IMR-90 (cell line): Measurements from ENCODE around the gene THADA. TPM values are rescaled to one million over a fixed set of nuclear protein-coding genes. Genes with fewer than 3 reads are reported as not detected.
A peak's percentile ranks its signal among the peaks of the same experiment; 100 is the strongest.

ENCODE experiments used
- ATAC-seq: fragments of 200-7000 bp; cut with Tn5 transposase; 2 replicates; pipeline ENCODE4 v1.9.1; 2020; ENCODE audit warnings: low read depth, mild to moderate bottlenecking, moderate library complexity
- BruUV-seq: library from RNA; stranded (reverse); fragments of 400-500 nt; replicated peaks from 2 replicates; lab custom pipeline; 2021; lab: Mats Ljungman, UMichigan
- CTCF ChIA-PET: fragments of 300-600 bp; formaldehyde crosslinking; extraction: SDS; loops from one replicate; lab custom pipeline; 2021; ENCODE audit warnings: antibody characterized with exemption; lab: Yijun Ruan, JAX
- POLR2A ChIA-PET: fragments of 300-600 bp; sonication (Branson Sonifier 250); formaldehyde crosslinking; loops from one replicate; lab custom pipeline; 2022; ENCODE audit warnings: antibody characterized with exemption; ENCODE audit not compliant: unreplicated experiment; lab: Charles Lee
- DNase-seq: peaks from one replicate; pipeline ENCODE4 v3.0.0; 2013
- H2AFZ ChIP-seq: replicated peaks from 2 replicates; pipeline ENCODE3; 2013; ENCODE audit warnings: low read length, mild to moderate bottlenecking; ENCODE audit not compliant: poor library complexity
- H2AK5ac ChIP-seq: 2 replicates; pipeline ENCODE4 v1.6.1; 2013; ENCODE audit warnings: low read depth, low read length, inconsistent platforms
- H2AK9ac ChIP-seq: replicated peaks from 2 replicates; pipeline ENCODE3; 2013; ENCODE audit warnings: mild to moderate bottlenecking, low read depth, low read length, moderate library complexity; ENCODE audit not compliant: poor library complexity
- H2BK120ac ChIP-seq: 2 replicates; pipeline ENCODE4 v1.6.1; 2013; ENCODE audit warnings: low read depth, low read length, inconsistent platforms
- H2BK15ac ChIP-seq: 3 replicates; pipeline ENCODE4 v1.6.1; 2013; ENCODE audit warnings: low read depth, low read length, inconsistent platforms
- H2BK20ac ChIP-seq: 2 replicates; pipeline ENCODE4 v1.6.1; 2013; ENCODE audit warnings: low read depth, mild to moderate bottlenecking, inconsistent platforms, low read length, moderate library complexity
- H2BK5ac ChIP-seq: 2 replicates; pipeline ENCODE4 v1.6.1; 2013; ENCODE audit warnings: mild to moderate bottlenecking, low read depth, low read length, inconsistent platforms; ENCODE audit not compliant: poor library complexity, severe bottlenecking
- H3K14ac ChIP-seq: replicated peaks from 2 replicates; pipeline ENCODE4 v1.6.1; 2013; ENCODE audit warnings: low read depth, low read length, inconsistent platforms
- H3K18ac ChIP-seq: 2 replicates; pipeline ENCODE4 v1.6.1; 2013; ENCODE audit warnings: low read depth, low read length, control low read depth
- H3K23ac ChIP-seq: 2 replicates; pipeline ENCODE4 v1.6.1; 2013; ENCODE audit warnings: low read depth, low read length, inconsistent platforms
- H3K27ac ChIP-seq: 2 replicates; pipeline ENCODE4 v1.5.1; 2013; ENCODE audit warnings: mild to moderate bottlenecking, control low read depth, low read length; ENCODE audit not compliant: insufficient read depth
- H3K27me3 ChIP-seq: 2 replicates; pipeline ENCODE4 v1.6.1; 2013; ENCODE audit warnings: low read length; ENCODE audit not compliant: control insufficient read depth, insufficient read depth
- H3K36me3 ChIP-seq: 2 replicates; pipeline ENCODE4 v1.6.1; 2013; ENCODE audit warnings: low read length, mixed read lengths; ENCODE audit not compliant: control insufficient read depth, insufficient read depth
- H3K4ac ChIP-seq: 2 replicates; pipeline ENCODE4 v1.6.1; 2013; ENCODE audit warnings: low read depth, low read length, inconsistent platforms
- H3K4me1 ChIP-seq: 2 replicates; pipeline ENCODE4 v1.6.1; 2013; ENCODE audit warnings: low read length, mixed read lengths; ENCODE audit not compliant: control insufficient read depth, insufficient read depth
- H3K4me2 ChIP-seq: 2 replicates; pipeline ENCODE4 v1.6.1; 2013; ENCODE audit warnings: low read depth, mild to moderate bottlenecking, control low read depth, low read length, moderate library complexity
- H3K4me3 ChIP-seq: 2 replicates; pipeline ENCODE4 v1.5.1; 2013; ENCODE audit warnings: low read depth, mild to moderate bottlenecking, control low read depth, low read length, moderate library complexity; ENCODE audit not compliant: insufficient read depth
- H3K56ac ChIP-seq: 2 replicates; pipeline ENCODE4 v1.6.1; 2013; ENCODE audit warnings: low read length, inconsistent platforms; ENCODE audit not compliant: insufficient read depth; ENCODE audit errors: extremely low read depth
- H3K79me1 ChIP-seq, 2 experiments: 2 replicates each; pipeline ENCODE4 v1.6.1; 2013; ENCODE audit warnings: low read length in 2 of 2, inconsistent platforms in 1 of 2, low read depth in 1 of 2
- H3K9ac ChIP-seq: 2 replicates; pipeline ENCODE4 v1.6.1; 2013; ENCODE audit warnings: low read depth, low read length, control low read depth
- H3K9me1 ChIP-seq: 2 replicates; pipeline ENCODE4 v1.6.1; 2013; ENCODE audit warnings: low read length, inconsistent platforms; ENCODE audit not compliant: insufficient read depth
- H3K9me3 ChIP-seq: 2 replicates; pipeline ENCODE4 v1.6.1; 2013; ENCODE audit warnings: low read length; ENCODE audit not compliant: control insufficient read depth, insufficient read depth
- H4K20me1 ChIP-seq: 2 replicates; pipeline ENCODE4 v1.6.1; 2013; ENCODE audit warnings: low read length, inconsistent platforms; ENCODE audit not compliant: insufficient read depth
- H4K5ac ChIP-seq: 2 replicates; pipeline ENCODE4 v1.6.1; 2013; ENCODE audit warnings: mild to moderate bottlenecking, low read depth, low read length, control low read depth
- H4K8ac ChIP-seq, 2 experiments: 2 replicates each; pipeline ENCODE4 v1.6.1; 2013; ENCODE audit warnings: low read depth in 2 of 2, low read length in 2 of 2, control low read depth in 1 of 2, inconsistent platforms in 1 of 2
- H4K91ac ChIP-seq: 2 replicates; pipeline ENCODE4 v1.6.1; 2013; ENCODE audit warnings: low read depth, low read length, inconsistent platforms; ENCODE audit not compliant: insufficient read depth
- CTCF ChIP-seq: conservative IDR thresholded peaks from 2 replicates; pipeline ENCODE4 v1.5.1; 2012; ENCODE audit warnings: mild to moderate bottlenecking, low read depth, low read length, improper control_type of control experiment
- MAZ ChIP-seq: IDR thresholded peaks from 2 replicates; pipeline ENCODE4 v1.6.1; 2012; ENCODE audit warnings: low read depth, mild to moderate bottlenecking, low read length, improper control_type of control experiment, moderate library complexity, borderline replicate concordance
- RAD21 ChIP-seq: IDR thresholded peaks from 2 replicates; pipeline ENCODE4 v1.6.1; 2012; ENCODE audit warnings: low read length, improper control_type of control experiment
- RFX5 ChIP-seq: IDR thresholded peaks from 2 replicates; pipeline ENCODE4 v1.8.0; 2012; ENCODE audit warnings: low read depth, mild to moderate bottlenecking, low read length, moderate library complexity
- WGBS, 2 experiments: methylation state at CpG; one replicate each; pipeline versions ENCODE4 v1.1.5 to v1.1.7; 2013; ENCODE audit warnings: missing lambda C conversion rate in 2 of 2; ENCODE audit not compliant: insufficient read length in 1 of 2; ENCODE audit errors: extremely low coverage in 2 of 2; 5-methylcytosine and 5-hydroxymethylcytosine counted together
- dilution Hi-C: fragments of 300-500 bp; cut with HindIII; formaldehyde crosslinking; loops from one replicate; pipeline ENCODE4 v1.14.3; 2018; ENCODE audit warnings: low sequenced_read_pairs; ENCODE audit not compliant: unreplicated experiment
- in situ Hi-C: fragments of 300-500 bp; cut with MboI; formaldehyde crosslinking; loops from 3 replicates; pipeline ENCODE4 v1.14.3; 2019; ENCODE audit warnings: low sequenced_read_pairs, inconsistent platforms, mixed read lengths
- intact Hi-C: fragments of 100-400 bp; cut with micrococcal nuclease; formaldehyde crosslinking; loops from 2 replicates; pipeline ENCODE4 v1.10.0; 2022
- polyA plus RNA-seq, 3 experiments: library from polyadenylated mRNA; depleted of rRNA; stranded (reverse); fragments of >200 nt; gene quantifications; 2 replicates each; pipeline ENCODE4 v1.2.3, GENCODE V29; 2012; ENCODE audit warnings: low replicate concordance in 1 of 3
- total RNA-seq: library from RNA; depleted of rRNA; stranded (reverse); fragments of >200 nt; gene quantifications from 2 replicates; pipeline ENCODE4 v1.2.3, GENCODE V29; 2012

The THADA gene
- total and polyA plus RNA-seq, 2 of the 4 experiments (the other 2 are of a cell fraction) = 10.5 to 21.3 TPM

GRCh38 chr2:43344868-43345373 is 250.9 kb downstream of the THADA start:
- DNase-seq (peak; percentile 25), ATAC-seq (no peak)
- Histone ChIP-seq H2AK9ac (no peak overlapping the region), H3K56ac (no peak overlapping the region), H3K4me1 (peaks cover 42% of the 10 kb centered on the region), H3K4ac (peak overlapping the region; percentile 13; the same call in 1 of the 2 replicates), H3K9me3 (no peaks in the 10 kb centered on the region), H3K9ac (no peak overlapping the region), H3K18ac (peak overlapping the region; percentile 77), H3K9me1 (peaks cover 23% of the 10 kb centered on the region), H4K20me1 (peaks cover 2% of the 10 kb centered on the region; the same call in 1 of the 2 replicates), H2BK20ac (peak overlapping the region; percentile 50), H3K27me3 (no peaks in the 10 kb centered on the region), H2AK5ac (peak overlapping the region; percentile 59; the same call in 1 of the 2 replicates), H3K36me3 (no peaks in the 10 kb centered on the region), H3K79me1 (peaks cover 0 to 10% of the 10 kb centered on the region in 2 experiments; a peak in 1 of 4 replicates), H2BK120ac (peak overlapping the region; percentile 26), H4K5ac (0 out of 2 replicates have a peak overlapping the region, but pooled peaks have one; percentile 43), H3K4me2 (peak overlapping the region; percentile 17; the same call in 1 of the 2 replicates), H3K4me3 (no peak overlapping the region), H4K91ac (0 out of 2 replicates have a peak overlapping the region, but pooled peaks have one; percentile 3), H2AFZ (no peak overlapping the region), H3K23ac (no peak overlapping the region), H3K14ac (peak overlapping the region; percentile 6), H2BK5ac (no peak overlapping the region), H2BK15ac (peak overlapping the region; percentile 31; the same call in 1 of the 3 replicates), H3K27ac (no peak overlapping the region), H4K8ac (peak overlapping the region in 1 of 2 experiments; percentile 24; a peak in 1 of 4 replicates)
- ChIA-PET POLR2A (no interaction called here), CTCF (no interaction called here)
- TF ChIP-seq RAD21 = no peak
- no peak for TF ChIP-seq MAZ
- no peak for TF ChIP-seq RFX5
- no peak for TF ChIP-seq CTCF
- in situ Hi-C loops = no loop called here
- no TSS peak for BruUV-seq
- dilution Hi-C loops = no loop called here
- no CpG with 5 or more reads among the region's 5 CpGs for WGBS, 2 experiments
- intact Hi-C loops = loop anchor here (5.0 kb wide), 2 partner anchors 118 to 132 kb away; partner anchors contain the start of gene ZFP36L2
